GM19240 (cell line): Measurements from ENCODE around the gene SLC7A6OS.

Experiments used
- DNase-seq: peaks from one replicate; pipeline ENCODE4 v3.0.0; 2011; ENCODE audit warnings: low spot score; ENCODE audit not compliant: insufficient read length

The SLC7A6OS gene

GRCh38 chr16:68310774-68311511 lies at the start of gene SLC7A6OS, which contains the start of gene PRMT7:
TSS of gene SLC7A6OS (minus strand) at chr16:68310946. CDS start at chr16:68310926, 20 bp downstream.
TSS of gene PRMT7 (plus strand) at chr16:68311019. CDS start at chr16:68315980, 4,961 bp downstream.
- peak; percentile 97 for DNase-seq

- DNase-seq = no peak
Observed at GRCh38 chr16:68359398-68360191, 48.8 kb upstream of the SLC7A6OS start.

- DNase-seq = no peak
Observed at GRCh38 chr16:68358951-68359350, 48.2 kb upstream of the SLC7A6OS start.

- DNase-seq = no peak
Observed at GRCh38 chr16:68357923-68358322, 47.2 kb upstream of the SLC7A6OS start.

- no peak for DNase-seq
Observed at GRCh38 chr16:68357521-68357922, 46.8 kb upstream of the SLC7A6OS start.

- DNase-seq = no peak
Observed at GRCh38 chr16:68356919-68357286, 46.2 kb upstream of the SLC7A6OS start.

GRCh38 chr16:68356249-68356918 lies 45.6 kb upstream of the SLC7A6OS start:
- DNase-seq = peak; percentile 92

GRCh38 chr16:68355447-68356248 lies 44.9 kb upstream of the SLC7A6OS start:
- DNase-seq = no peak

GRCh38 chr16:68354816-68355215 lies 44.1 kb upstream of the SLC7A6OS start:
- no peak for DNase-seq

- no peak for DNase-seq
Observed at GRCh38 chr16:68353366-68353765, 42.6 kb upstream of the SLC7A6OS start.

GRCh38 chr16:68351991-68352431 lies 41.3 kb upstream of the SLC7A6OS start:
- DNase-seq = no peak

GRCh38 chr16:68351463-68351862 lies 40.7 kb upstream of the SLC7A6OS start:
- DNase-seq = no peak

- no peak for DNase-seq
Observed at GRCh38 chr16:68350813-68351350, 40.1 kb upstream of the SLC7A6OS start.

- no peak for DNase-seq
Observed at GRCh38 chr16:68349838-68350410, 39.2 kb upstream of the SLC7A6OS start.

- no peak for DNase-seq
Observed at GRCh38 chr16:68348639-68349445, 38.1 kb upstream of the SLC7A6OS start.

- DNase-seq = no peak
Observed at GRCh38 chr16:68347605-68348004, 36.9 kb upstream of the SLC7A6OS start.

GRCh38 chr16:68346892-68347480 lies 36.2 kb upstream of the SLC7A6OS start:
- DNase-seq = no peak

GRCh38 chr16:68345958-68346635 lies 35.4 kb upstream of the SLC7A6OS start:
- no peak for DNase-seq

GRCh38 chr16:68345351-68345810 lies 34.6 kb upstream of the SLC7A6OS start:
- DNase-seq = no peak
